Duodenal mucosa (tissue), 2 donors: Measurements from ENCODE around the gene ANKRD33B.

ENCODE experiments used
- H3K27ac ChIP-seq: one replicate; pipeline ENCODE4 v1.7.0; 2013; ENCODE audit warnings: low read depth, low read length
- H3K27me3 ChIP-seq, 2 donors: one replicate each; pipeline ENCODE4 v1.7.0; 2013; ENCODE audit warnings: low read length in 2 of 2, control low read depth in 1 of 2; ENCODE audit not compliant: insufficient read depth in 2 of 2, control insufficient read depth in 1 of 2
- H3K36me3 ChIP-seq, 2 donors: one replicate each; pipeline ENCODE4 v1.7.0; 2013; ENCODE audit warnings: low read length in 2 of 2, control low read depth in 1 of 2; ENCODE audit not compliant: insufficient read depth in 2 of 2, control insufficient read depth in 1 of 2
- H3K4me1 ChIP-seq, 2 donors: one replicate each; pipeline ENCODE4 v1.7.0; 2013; ENCODE audit warnings: low read length in 2 of 2, control low read depth in 1 of 2; ENCODE audit not compliant: insufficient read depth in 2 of 2, control insufficient read depth in 1 of 2
- H3K4me3 ChIP-seq, 2 donors: one replicate each; pipeline ENCODE4 v1.7.0; 2013; ENCODE audit warnings: low read length in 2 of 2, low read depth in 1 of 2
- H3K9ac ChIP-seq, 2 donors: one replicate each; pipeline ENCODE4 v1.7.0; 2013; ENCODE audit warnings: low read length in 2 of 2, low read depth in 1 of 2
- H3K9me3 ChIP-seq, 2 donors: one replicate each; pipeline ENCODE4 v1.7.0; 2013; ENCODE audit warnings: low read length in 2 of 2, control low read depth in 1 of 2; ENCODE audit not compliant: control insufficient read depth in 1 of 2

Gene ANKRD33B

DNA sequence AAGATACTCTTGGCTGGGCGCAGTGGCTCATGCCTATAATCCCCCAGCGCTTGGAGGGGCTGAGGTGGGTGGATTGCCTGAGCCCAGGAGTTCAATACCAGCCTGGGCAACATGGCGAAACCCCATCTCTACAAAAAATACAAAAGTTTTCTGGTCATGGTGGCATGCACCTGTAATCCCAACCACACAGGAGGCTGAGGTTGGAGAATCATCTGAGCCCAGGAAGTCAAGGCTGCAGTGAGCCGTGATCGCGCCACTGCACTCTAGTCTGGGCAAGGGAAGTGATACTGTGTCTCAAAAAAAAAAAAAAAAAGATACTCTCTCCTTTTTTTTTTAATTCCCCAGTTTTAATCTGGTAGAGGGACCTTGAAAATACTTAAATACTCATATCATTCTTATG, 15.0 kb downstream of the ANKRD33B start:
- Histone ChIP-seq H3K27me3 (peaks cover 0 to 5% of the 10 kb centered on the region in 2 donors), H3K9ac (no peak overlapping the region), H3K36me3 (no peaks in the 10 kb centered on the region), H3K4me1 (no peaks in the 10 kb centered on the region), H3K9me3 (no peaks in the 10 kb centered on the region), H3K4me3 (no peak overlapping the region), H3K27ac (no peak overlapping the region)

DNA sequence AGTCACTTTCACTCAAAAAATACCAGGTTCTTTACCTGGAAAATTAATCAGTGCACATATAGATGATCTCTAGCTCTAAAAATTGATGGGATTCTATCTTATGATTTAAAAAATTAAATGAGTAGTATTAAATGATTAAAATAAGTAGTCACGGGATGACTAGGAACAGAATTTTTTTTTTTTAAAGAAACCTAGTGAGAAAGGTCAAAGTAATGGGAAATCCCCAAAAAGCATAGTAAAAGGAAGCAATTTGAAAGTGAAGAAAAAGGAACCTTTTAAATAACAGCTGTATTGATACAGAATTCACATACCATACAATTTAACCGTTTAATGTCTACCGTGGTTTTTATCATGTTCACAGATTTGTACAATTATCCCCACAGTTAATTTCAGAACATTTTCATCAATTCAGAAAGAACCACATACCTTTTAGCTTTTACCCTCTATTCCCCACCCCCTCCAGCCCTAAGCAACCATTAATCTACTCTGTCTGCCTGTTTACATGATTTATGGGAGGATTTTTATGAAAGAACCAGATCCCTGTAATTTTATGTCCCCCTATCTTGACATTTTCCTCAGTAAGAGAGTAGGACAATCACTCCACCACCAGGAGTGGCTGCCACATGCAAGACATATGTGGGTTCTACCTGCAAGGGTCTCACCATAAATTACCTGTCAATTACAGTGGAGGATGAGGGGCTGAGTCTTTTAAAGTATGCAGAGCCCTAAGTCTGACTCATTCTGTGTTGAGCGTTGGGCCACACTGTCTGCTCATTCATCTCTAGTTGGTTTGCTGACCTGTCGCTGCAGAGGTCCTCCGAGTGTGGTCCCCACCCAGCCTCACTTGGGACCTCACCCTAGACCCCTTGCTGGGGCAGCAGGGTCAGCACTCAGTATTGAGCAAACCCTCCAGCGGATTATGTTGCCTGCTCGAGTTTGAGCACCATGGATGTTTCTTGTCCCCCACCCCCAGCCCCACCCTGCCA, 16.0 kb downstream of the ANKRD33B start:
- no peaks in the 10 kb centered on the region for H3K4me1 ChIP-seq

GRCh38 chr5:10580531-10581423, 16.9 kb downstream of the ANKRD33B start:
- no peak overlapping the region for H3K9ac ChIP-seq
- H3K27me3 ChIP-seq, result peaks cover 3 to 9% of the 10 kb centered on the region in 2 donors
- H3K4me1 ChIP-seq, result no peaks in the 10 kb centered on the region
- H3K4me3 ChIP-seq, result no peak overlapping the region
- H3K27ac ChIP-seq, result no peak overlapping the region
- H3K36me3 ChIP-seq, result no peaks in the 10 kb centered on the region
- no peaks in the 10 kb centered on the region for H3K9me3 ChIP-seq

More for the DNA sequence above, 16.0 kb downstream of the ANKRD33B start:
- Histone ChIP-seq H3K27me3 (peaks cover 3 to 9% of the 10 kb centered on the region in 2 donors), H3K9me3 (no peaks in the 10 kb centered on the region), H3K36me3 (no peaks in the 10 kb centered on the region), H3K9ac (no peak overlapping the region), H3K27ac (no peak overlapping the region), H3K4me3 (no peak overlapping the region)

GRCh38 chr5:10581424-10581748, 17.5 kb downstream of the ANKRD33B start:
- no peaks in the 10 kb centered on the region for H3K36me3 ChIP-seq
- no peak overlapping the region for H3K9ac ChIP-seq
- peaks cover 3 to 9% of the 10 kb centered on the region in 2 donors for H3K27me3 ChIP-seq
- H3K27ac ChIP-seq, result no peak overlapping the region
- no peaks in the 10 kb centered on the region for H3K9me3 ChIP-seq
- H3K4me1 ChIP-seq, result no peaks in the 10 kb centered on the region
- no peak overlapping the region for H3K4me3 ChIP-seq

- no peaks in the 10 kb centered on the region for H3K4me1 ChIP-seq
- no peak overlapping the region for H3K27ac ChIP-seq
- peaks cover 3 to 9% of the 10 kb centered on the region in 2 donors for H3K27me3 ChIP-seq
- no peaks in the 10 kb centered on the region for H3K9me3 ChIP-seq
- no peak overlapping the region for H3K4me3 ChIP-seq
- no peak overlapping the region for H3K9ac ChIP-seq
- no peaks in the 10 kb centered on the region for H3K36me3 ChIP-seq
Observed at GRCh38 chr5:10581867-10582511, 18.1 kb downstream of the ANKRD33B start.

GRCh38 chr5:10582512-10582897, 18.6 kb downstream of the ANKRD33B start:
- H3K4me1 ChIP-seq, result no peaks in the 10 kb centered on the region
- no peak overlapping the region for H3K9ac ChIP-seq
- no peaks in the 10 kb centered on the region for H3K9me3 ChIP-seq
- no peak overlapping the region for H3K4me3 ChIP-seq
- no peaks in the 10 kb centered on the region for H3K36me3 ChIP-seq
- H3K27ac ChIP-seq, result no peak overlapping the region
- H3K27me3 ChIP-seq, result peaks cover 3 to 9% of the 10 kb centered on the region in 2 donors

GRCh38 chr5:10583663-10584572, 20.0 kb downstream of the ANKRD33B start:
- H3K9me3 ChIP-seq, result no peaks in the 10 kb centered on the region
- H3K4me1 ChIP-seq, result no peaks in the 10 kb centered on the region
- no peaks in the 10 kb centered on the region for H3K36me3 ChIP-seq
- H3K4me3 ChIP-seq, result no peak overlapping the region
- H3K27me3 ChIP-seq, result peaks cover 3 to 9% of the 10 kb centered on the region in 2 donors
- no peak overlapping the region for H3K27ac ChIP-seq
- H3K9ac ChIP-seq, result no peak overlapping the region

DNA sequence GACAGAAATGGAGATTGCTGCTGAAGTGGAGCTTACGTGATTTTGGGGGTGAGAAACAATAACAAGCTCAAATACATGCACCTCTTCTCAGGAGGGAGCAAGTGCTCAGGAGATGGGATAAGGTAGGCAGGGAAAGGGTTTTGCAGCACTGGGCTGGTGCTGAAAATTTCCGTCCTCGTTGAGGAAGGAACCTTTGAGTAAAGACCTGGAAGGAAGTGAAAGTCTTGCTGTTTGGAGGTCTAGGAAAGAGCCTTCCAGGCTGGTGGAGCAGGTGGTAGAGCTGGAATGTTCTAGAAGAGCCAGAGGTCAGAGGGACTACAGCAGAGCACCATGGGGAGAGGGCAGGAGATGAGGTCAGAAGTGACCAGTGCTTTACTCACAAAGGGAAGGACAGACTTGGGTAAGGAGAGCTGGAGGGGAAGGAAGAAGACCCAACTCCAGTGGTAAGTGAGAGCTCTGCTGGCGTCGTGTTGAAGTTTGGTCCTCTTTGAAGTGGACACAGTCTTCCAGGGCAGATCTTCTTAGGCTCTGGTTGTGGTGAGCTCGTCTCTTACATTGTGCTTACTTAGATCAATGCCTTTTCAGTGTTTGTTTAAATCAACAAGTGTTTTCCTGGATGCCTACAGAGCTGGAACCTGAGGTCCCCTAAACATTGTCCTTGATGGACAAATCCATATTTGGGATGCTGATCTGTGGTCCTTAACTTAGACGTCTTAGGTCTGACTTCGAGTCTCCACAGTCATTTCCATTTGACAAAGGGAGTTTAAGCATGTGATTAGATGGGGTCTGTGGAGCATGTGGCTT, 21.0 kb downstream of the ANKRD33B start:
- Histone ChIP-seq H3K27ac (no peak overlapping the region), H3K4me3 (no peak overlapping the region), H3K9ac (no peak overlapping the region), H3K36me3 (no peaks in the 10 kb centered on the region), H3K9me3 (no peaks in the 10 kb centered on the region), H3K4me1 (no peaks in the 10 kb centered on the region), H3K27me3 (peaks cover 3 to 9% of the 10 kb centered on the region in 2 donors)

- no peak overlapping the region for H3K4me3 ChIP-seq
- no peaks in the 10 kb centered on the region for H3K4me1 ChIP-seq
- no peaks in the 10 kb centered on the region for H3K9me3 ChIP-seq
- peaks cover 3 to 9% of the 10 kb centered on the region in 2 donors for H3K27me3 ChIP-seq
- H3K9ac ChIP-seq, result no peak overlapping the region
- H3K27ac ChIP-seq, result no peak overlapping the region
- H3K36me3 ChIP-seq, result no peaks in the 10 kb centered on the region
Observed at GRCh38 chr5:10585518-10585915, 21.6 kb downstream of the ANKRD33B start.
